ENCODE results near the gene SPRYD7.
"Not testable (repeated sequence)": the region's sequence is repeated elsewhere in the genome, so short reads cannot be mapped to it uniquely, and the experiment has no call there.

SPRYD7 gene

DNA sequence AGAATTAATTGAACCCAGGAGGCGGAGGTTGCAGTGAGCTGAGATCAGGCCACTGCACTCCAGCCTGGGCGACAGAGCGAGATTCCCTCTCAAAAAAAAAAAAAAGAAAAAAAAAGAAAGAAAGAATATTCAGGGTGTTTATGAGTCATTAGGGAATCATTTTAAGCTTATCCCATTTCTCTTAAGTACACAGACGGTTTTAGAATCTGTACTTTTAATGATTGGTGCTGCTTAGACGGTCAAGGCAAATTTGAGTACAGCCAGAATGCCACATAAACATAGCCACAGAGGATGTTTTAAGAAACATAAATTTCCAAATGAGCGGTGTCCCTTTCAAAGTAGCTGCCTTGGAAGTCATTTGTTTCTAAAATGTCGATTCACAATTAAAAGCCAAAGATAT is 2.6 kb downstream of the SPRYD7 start:
- DNase-seq: no peak

DNA sequence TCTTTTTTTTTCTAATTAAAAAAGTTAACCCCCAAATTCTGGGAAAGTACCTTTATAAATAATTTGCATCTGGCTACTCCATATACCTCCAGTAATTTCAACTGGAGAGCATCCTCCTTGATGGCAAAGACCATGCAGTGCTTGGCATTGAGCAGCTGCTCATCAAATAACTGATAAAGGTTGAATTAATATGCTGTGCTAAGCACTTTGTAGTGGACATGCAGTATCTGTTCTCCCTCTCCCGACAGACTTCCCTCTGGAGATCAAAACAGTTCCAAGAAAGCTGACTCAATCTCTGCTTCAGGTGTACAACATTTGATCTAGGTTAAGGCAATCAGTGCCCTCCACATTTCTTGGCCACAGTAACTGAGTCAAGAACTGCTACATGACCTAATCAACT is 3.3 kb downstream of the SPRYD7 start:
- DNase-seq: no peak

- no peak for DNase-seq
Observed at GRCh38 chr13:49932066-49932465, 4.1 kb downstream of the SPRYD7 start.

GRCh38 chr13:49927755-49928154 is 8.4 kb downstream of the SPRYD7 start:
- no peak for DNase-seq

GRCh38 chr13:49925881-49926418 is 10.2 kb downstream of the SPRYD7 start:
- DNase-seq: no peak

- no peak for DNase-seq
Observed at GRCh38 chr13:49922301-49922700, 13.8 kb downstream of the SPRYD7 start.

GRCh38 chr13:49920969-49921368 is 15.2 kb downstream of the SPRYD7 start:
- not testable (repeated sequence) for DNase-seq

- DNase-seq: not testable (repeated sequence)
Observed at GRCh38 chr13:49918106-49918505, 18.0 kb downstream of the SPRYD7 start.

DNA sequence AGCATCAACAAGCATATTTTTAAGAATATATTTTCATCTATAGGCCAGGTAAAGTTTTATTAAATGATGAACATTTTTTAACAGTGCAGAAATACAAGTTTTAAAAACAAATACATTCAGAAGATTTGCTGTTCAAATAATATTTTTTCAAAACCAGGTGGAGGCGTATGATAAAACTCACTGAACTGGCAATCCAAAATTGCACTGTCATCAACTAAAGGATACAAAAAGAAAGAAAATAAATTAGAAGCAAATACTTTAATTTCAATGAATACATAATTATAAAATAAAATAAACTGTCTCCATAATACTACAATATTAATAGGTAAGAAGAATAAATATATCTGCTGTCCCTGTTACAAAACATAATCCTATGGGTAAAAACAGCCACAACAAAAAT is 21.2 kb downstream of the SPRYD7 start:
- DNase-seq: no peak

DNA sequence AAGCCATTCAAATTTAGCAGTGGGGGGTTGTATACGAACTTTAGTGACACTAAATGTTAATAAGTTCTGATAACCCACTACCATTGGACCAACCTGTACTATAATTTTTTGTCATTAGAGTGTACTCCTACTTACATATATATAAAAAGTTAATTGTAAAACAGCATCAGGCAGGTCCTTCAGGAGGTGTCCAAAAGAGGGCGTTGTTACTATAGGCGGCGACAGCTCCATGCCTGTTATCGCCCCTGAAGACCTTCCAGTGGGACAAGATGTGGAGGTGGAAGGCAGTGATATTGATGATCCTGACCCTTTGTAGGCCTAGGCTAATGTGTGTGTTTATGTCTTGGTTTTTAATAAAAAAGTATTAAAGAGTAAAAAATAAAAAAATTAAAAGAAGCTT is 27.5 kb downstream of the SPRYD7 start:
- no peak for DNase-seq

GRCh38 chr13:49904729-49905456 is 31.2 kb downstream of the SPRYD7 start:
- DNase-seq: no peak

DNA sequence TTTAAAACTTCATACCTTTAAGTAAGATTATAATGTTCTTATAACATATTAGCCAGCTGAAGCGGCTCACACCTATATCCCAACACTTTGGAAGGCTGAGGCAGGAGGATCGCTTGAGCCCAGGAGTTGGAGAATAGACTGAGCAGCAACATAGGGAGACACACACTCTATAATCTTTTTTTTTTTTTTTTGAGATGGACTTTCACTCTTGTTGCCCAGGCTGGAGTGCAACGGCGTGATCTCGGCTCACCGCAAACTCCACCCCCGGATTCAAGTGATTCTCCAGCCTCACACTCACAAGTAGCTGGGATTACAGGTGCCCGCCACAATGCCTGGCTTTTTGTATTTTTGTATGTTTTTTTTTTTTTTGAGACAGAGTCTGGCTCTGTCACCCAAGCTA is 37.3 kb downstream of the SPRYD7 start:
- DNase-seq: no peak

GRCh38 chr13:49897713-49898112 is 38.4 kb downstream of the SPRYD7 start:
- DNase-seq: no peak

DNA sequence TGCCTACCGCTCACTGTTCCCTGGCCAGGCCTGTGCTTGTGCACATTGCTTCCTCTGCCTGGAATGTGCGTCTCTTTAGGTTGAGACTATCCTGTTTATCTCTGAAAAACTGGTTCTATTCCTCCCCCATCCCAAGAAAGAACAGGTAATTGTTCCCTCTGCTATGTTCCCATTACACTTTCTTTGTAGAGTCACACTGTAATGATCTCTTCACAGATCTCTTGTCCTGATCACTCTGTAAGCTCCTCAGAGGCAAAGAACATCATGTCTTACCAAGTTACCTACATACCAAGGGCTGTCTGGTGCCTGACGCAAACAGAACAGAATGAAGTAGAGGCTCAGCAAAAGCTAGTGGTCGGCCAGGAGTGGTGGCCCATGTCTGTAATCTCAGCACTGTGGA is 40.3 kb downstream of the SPRYD7 start:
- no peak for DNase-seq

DNA sequence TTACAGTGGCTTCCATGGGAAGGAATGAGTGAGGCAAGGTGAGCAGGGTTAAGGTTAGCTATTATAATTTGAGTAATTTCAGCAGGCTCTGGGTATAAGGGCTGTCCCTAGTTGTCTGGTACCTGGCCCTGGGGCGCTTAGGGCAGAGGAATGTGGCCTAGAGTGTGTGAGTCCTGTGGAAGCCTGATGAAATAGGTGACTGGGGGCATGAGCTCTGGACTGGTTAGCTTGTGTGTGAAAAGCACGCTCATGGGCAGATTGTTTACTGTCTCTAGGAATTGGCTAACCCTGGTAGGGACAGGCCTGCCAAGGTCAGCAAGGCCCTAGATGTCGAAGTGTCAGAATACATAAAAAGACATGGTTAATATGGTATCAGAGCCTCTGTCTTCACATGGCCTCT is 42.5 kb downstream of the SPRYD7 start:
- no peak for DNase-seq

- DNase-seq: no peak
Observed at GRCh38 chr13:49890376-49890775, 45.8 kb downstream of the SPRYD7 start.

DNA sequence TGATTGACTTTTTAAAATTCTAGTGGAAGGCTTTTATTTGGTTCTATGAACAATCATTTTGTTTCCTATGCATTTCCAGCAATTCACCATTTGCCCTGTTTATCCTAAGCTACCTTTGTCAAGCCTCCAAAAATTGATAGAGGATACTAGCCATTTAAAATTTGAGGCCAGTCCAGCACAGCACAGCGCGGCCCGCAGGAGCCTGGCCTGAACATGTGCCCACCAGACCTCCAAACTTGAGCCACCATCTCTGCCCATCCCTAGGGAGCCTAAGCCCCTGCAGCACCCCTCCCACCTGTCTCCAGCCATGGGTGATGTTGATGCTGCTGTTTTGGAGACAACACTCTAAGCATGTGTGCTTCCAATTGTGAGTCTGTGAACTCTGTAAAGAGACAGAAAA is 57.5 kb downstream of the SPRYD7 start:
- DNase-seq: no peak

DNA sequence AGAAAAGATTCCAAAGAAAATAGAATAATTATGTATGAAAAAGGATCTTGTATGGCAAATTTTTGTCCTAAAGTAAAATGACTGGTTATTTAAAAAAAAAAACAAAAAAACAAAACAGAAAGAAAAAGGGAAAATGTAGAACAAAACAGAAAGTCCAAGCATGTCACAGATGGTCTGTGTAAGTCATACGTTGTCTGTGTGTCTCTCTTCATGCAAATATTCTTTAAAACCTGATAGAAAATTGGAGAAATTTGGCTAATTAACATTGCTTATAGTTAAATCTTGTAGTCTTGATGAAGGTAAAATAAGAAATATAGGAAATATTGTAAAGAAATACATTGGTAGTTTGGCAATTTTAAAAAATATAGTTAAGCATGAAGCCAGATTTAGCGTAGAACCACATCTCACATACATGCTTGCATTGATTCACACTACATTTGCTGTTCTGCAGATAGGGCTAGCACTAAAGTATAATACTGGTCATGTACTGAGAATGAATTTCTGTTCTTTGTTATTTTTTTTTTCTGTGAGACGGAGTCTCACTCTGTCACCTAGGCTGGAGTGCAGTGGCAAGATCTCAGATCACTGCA is 58.4 kb downstream of the SPRYD7 start:
- DNase-seq: no peak

DNA sequence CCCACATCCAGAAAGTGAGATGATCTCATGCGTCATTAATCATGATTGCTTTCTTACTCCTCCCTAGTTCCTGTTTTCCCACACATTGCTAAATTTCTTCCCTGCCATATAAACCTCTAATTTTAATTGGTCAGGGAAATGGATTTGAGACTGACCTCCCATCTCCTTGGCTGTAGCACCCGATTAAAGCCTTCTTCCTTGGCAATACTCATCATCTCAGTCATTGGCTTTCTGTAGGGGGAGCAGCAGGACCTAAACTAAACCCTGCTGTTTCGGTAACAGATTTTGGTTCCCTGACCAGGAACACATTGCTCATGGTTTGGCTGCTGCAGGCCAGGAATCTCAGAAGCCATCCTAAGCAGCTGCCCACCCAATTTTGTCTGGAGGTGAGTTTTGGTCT is 61.7 kb downstream of the SPRYD7 start:
- no peak for DNase-seq

- no peak for DNase-seq
Observed at GRCh38 chr13:49869519-49869918, 66.6 kb downstream of the SPRYD7 start.

DNA sequence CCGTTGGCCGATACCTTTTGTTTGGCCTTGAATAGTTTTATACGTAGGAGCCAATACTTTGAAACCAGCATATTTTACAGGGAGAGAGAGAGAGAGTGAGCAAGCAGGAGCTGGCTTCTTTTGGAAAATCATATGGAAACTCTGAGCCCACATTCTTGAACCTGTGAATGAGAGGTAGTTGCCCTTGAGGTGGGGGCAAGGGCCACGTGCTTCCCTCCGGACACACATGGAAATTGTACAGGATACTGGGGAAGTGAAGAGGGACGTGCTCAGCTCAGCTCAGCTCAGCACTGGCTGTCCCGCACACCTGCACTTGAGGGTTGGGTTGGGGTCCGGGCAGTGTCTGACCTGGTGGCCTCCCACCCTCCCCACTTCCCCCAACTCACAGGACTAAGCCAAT is 68.3 kb downstream of the SPRYD7 start:
- DNase-seq: no peak

DNA sequence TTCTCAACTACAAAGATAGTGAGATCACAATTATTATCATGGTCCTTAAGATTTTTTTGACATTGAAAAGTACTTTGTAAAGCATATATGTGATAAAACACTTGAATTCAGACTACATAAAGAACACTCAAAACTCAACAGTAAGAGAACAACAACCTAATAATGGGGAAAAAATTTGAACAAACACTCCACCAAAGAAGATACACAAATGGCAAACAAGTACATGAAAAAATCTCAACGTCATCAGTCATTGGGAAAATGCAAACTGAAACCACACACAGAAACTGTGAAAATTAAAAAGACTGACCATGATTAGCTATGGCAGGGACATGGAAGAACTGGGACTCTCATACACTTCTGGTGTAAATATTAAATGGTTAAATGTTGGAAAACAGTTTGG is 70.9 kb downstream of the SPRYD7 start:
- DNase-seq: no peak

DNA sequence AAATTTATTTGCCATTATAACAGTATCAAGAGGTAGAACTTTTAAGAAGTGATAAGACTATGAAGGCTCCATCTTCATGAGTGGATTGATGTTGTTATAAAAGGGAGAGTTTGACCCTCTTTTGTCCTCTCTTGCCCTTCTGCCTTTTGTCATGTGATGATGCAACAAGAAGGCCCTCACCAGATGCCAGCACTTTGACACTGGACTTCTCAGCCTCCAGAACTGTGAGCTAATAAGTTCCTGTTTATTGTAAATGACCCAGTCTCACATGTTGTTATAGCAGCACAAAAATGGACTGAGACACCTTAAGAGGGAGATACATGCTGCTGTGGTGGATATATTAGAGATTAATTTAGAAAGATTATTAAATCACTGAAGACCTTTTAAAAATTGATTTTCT is 71.6 kb downstream of the SPRYD7 start:
- no peak for DNase-seq

Data from hypothalamus (tissue), 51 donors.